ENCODE results near the gene SH3BP5.

SH3BP5 gene

DNA sequence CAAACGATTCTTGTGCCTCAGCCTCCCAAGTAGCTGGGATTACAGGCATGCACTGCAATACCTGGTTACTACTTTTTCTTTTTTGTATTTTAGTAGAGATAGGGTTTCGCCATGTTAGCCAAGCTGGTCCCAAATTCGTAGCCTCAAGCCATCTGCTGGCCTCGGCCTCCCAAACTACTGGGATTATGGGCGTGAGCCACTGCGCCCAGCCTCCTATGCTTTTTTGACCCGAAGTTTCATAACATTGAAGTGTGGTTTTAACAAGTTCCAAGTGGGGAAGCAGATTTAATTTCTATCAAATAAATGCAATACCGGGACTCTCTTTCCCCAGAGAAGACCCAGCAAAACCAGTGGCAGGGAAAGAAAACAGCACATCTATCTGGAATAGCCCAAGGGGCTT, 13.7 kb downstream of the SH3BP5 start:
- TF ChIP-seq ZBTB7A (IDR thresholded peaks at IDR 0.05; ENCODE audit: low read depth) (no peak), CREB1 (IDR thresholded peaks at IDR 0.05; ENCODE audit: low read depth) (no peak), EP300 (IDR thresholded peaks at IDR 0.05; ENCODE audit: borderline replicate concordance) (no peak), EGR1 (IDR thresholded peaks at IDR 0.05) (no peak), CEBPB (IDR thresholded peaks at IDR 0.05) (no peak), RAD21 (IDR thresholded peaks at IDR 0.05; ENCODE audit: low read depth) (no peak), TEAD4 (IDR thresholded peaks at IDR 0.05) (no peak), TAF1 (IDR thresholded peaks at IDR 0.05; ENCODE audit: low read depth) (no peak), NFIC (IDR thresholded peaks at IDR 0.05) (no peak), TCF12 (IDR thresholded peaks at IDR 0.05; ENCODE audit: low read depth) (no peak), FOXM1 (IDR thresholded peaks at IDR 0.05; ENCODE audit: borderline replicate concordance, low read depth) (no peak), YY1 (IDR thresholded peaks at IDR 0.05; ENCODE audit: low read depth) (no peak)
- TF ChIP-seq, protein P1, sequence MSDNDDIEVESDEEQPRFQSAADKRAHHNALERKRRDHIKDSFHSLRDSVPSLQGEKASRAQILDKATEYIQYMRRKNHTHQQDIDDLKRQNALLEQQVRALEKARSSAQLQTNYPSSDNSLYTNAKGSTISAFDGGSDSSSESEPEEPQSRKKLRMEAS (IDR thresholded peaks at IDR 0.05) = no peak
- TF ChIP-seq, protein P2, sequence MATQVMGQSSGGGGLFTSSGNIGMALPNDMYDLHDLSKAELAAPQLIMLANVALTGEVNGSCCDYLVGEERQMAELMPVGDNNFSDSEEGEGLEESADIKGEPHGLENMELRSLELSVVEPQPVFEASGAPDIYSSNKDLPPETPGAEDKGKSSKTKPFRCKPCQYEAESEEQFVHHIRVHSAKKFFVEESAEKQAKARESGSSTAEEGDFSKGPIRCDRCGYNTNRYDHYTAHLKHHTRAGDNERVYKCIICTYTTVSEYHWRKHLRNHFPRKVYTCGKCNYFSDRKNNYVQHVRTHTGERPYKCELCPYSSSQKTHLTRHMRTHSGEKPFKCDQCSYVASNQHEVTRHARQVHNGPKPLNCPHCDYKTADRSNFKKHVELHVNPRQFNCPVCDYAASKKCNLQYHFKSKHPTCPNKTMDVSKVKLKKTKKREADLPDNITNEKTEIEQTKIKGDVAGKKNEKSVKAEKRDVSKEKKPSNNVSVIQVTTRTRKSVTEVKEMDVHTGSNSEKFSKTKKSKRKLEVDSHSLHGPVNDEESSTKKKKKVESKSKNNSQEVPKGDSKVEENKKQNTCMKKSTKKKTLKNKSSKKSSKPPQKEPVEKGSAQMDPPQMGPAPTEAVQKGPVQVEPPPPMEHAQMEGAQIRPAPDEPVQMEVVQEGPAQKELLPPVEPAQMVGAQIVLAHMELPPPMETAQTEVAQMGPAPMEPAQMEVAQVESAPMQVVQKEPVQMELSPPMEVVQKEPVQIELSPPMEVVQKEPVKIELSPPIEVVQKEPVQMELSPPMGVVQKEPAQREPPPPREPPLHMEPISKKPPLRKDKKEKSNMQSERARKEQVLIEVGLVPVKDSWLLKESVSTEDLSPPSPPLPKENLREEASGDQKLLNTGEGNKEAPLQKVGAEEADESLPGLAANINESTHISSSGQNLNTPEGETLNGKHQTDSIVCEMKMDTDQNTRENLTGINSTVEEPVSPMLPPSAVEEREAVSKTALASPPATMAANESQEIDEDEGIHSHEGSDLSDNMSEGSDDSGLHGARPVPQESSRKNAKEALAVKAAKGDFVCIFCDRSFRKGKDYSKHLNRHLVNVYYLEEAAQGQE (IDR thresholded peaks at IDR 0.05; ENCODE audit: low read depth) = no peak
- TF ChIP-seq, protein P3, sequence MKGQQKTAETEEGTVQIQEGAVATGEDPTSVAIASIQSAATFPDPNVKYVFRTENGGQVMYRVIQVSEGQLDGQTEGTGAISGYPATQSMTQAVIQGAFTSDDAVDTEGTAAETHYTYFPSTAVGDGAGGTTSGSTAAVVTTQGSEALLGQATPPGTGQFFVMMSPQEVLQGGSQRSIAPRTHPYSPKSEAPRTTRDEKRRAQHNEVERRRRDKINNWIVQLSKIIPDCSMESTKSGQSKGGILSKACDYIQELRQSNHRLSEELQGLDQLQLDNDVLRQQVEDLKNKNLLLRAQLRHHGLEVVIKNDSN (IDR thresholded peaks at IDR 0.05) = no peak

DNA sequence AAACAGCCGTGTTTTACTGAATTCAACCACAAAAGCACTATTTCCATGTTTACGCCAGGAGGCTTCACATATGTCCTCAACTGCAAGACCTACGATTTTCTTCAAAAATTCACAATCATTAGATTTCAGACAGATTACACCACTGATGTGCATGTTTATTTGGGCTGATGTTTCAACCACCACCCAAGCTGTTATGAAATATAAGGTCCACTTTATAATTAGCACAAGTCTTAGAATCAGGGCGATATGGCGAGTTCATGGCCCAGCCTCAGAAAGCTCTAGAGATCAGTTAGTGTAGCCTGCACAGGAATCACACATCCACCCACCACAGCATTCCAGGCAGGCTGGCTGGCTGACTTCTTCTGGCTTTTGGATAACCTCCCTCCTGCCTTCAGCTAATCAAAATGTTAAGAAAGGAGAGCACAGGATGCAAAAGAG, 15.4 kb downstream of the SH3BP5 start:
- no peak for TF ChIP-seq TEAD4 (IDR thresholded peaks at IDR 0.05)
- TF ChIP-seq TAF1 (IDR thresholded peaks at IDR 0.05; ENCODE audit: low read depth) = no peak

DNA sequence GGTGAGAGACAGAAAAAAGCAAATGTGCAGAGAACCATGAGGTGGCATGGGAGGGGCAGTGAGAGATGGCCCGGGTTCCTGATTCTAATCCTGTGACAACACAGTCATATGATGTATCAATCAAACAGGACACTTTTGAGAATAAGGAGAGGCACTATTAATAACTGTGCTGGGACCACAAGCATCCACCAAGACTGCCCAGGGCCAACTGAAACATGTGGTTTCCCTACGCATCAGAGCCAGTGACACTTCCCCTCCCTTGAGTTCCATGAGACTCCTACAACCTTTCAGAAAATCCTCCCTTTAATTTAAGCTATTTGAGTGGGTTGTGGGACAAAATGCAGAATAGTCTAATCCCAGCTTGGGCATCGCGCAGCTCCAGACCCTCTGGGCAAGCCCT, 17.4 kb downstream of the SH3BP5 start:
- TF ChIP-seq NFIC (IDR thresholded peaks at IDR 0.05) (no peak), YY1 (IDR thresholded peaks at IDR 0.05; ENCODE audit: low read depth) (no peak), EP300 (IDR thresholded peaks at IDR 0.05; ENCODE audit: borderline replicate concordance) (no peak), CEBPB (IDR thresholded peaks at IDR 0.05) (no peak)
- TF ChIP-seq, protein P1 (IDR thresholded peaks at IDR 0.05) = no peak
- TF ChIP-seq, protein P3 (IDR thresholded peaks at IDR 0.05) = no peak
- TF ChIP-seq, protein P2 (IDR thresholded peaks at IDR 0.05; ENCODE audit: low read depth) = no peak

DNA sequence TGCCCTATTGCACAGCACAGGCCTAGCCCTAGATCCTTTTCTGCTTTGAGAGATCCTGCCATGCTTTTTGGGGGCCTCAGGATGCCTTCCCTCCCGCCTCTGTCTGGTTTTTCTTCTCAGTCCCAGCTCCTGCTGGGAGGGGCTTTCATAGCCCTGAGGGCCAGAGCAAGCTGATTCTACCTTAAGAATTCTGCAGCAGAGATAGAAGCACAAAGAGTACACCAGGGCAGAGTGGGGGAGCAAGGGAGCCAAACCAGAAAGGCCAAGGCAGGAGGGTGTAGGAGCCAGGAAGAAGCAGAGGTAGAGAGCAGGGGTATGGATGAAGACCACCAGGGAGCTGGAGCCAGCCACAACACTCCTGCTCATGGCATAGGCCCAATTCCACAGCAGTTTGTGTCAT, 18.1 kb downstream of the SH3BP5 start:
- TF ChIP-seq, protein P2 (IDR thresholded peaks at IDR 0.05; ENCODE audit: low read depth) = no peak
- TF ChIP-seq CREB1 (IDR thresholded peaks at IDR 0.05; ENCODE audit: low read depth) = no peak

DNA sequence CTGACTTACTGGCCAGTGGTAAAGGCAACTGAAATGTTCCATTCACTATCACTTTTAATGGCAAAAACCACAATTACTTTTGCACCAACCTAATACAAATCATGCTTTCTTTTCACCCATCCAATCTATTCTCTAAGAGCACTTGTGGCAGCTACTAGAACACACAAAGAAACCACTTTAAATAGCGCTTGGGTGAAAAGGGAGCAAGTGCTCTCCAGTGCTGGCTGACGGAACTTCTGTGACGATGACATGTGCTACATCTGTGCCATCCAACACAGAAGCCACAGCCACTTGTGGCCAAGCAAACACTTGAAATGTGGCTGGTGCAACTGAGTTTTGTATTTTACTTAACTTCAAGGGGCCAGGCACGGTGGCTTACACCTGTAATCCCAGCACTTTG, 18.9 kb downstream of the SH3BP5 start:
- no peak for TF ChIP-seq CEBPB (IDR thresholded peaks at IDR 0.05)
- TF ChIP-seq TEAD4 (IDR thresholded peaks at IDR 0.05) = no peak
- TF ChIP-seq TAF1 (IDR thresholded peaks at IDR 0.05; ENCODE audit: low read depth) = no peak
- TF ChIP-seq CREB1 (IDR thresholded peaks at IDR 0.05; ENCODE audit: low read depth) = no peak
- TF ChIP-seq EGR1 (IDR thresholded peaks at IDR 0.05) = no peak
- TF ChIP-seq, protein P2 (IDR thresholded peaks at IDR 0.05; ENCODE audit: low read depth) = no peak
- TF ChIP-seq EP300 (IDR thresholded peaks at IDR 0.05; ENCODE audit: borderline replicate concordance) = no peak
- no peak for TF ChIP-seq FOXM1 (IDR thresholded peaks at IDR 0.05; ENCODE audit: borderline replicate concordance, low read depth)
- TF ChIP-seq RAD21 (IDR thresholded peaks at IDR 0.05; ENCODE audit: low read depth) = no peak
- TF ChIP-seq, protein P1 (IDR thresholded peaks at IDR 0.05) = no peak
- TF ChIP-seq, protein P3 (IDR thresholded peaks at IDR 0.05) = no peak
- TF ChIP-seq YY1 (IDR thresholded peaks at IDR 0.05; ENCODE audit: low read depth) = no peak
- no peak for TF ChIP-seq TCF12 (IDR thresholded peaks at IDR 0.05; ENCODE audit: low read depth)
- no peak for TF ChIP-seq NFIC (IDR thresholded peaks at IDR 0.05)

All from Ishikawa (cell line).